ENCODE measurements around the gene SLC22A15. TPM values are rescaled to one million over a fixed set of nuclear protein-coding genes. Genes with fewer than 3 reads are reported as not detected.

Gene SLC22A15
- total RNA-seq, 2 experiments from 2014 or later = 0.08 to 0.22 TPM

- no peak overlapping the region for H3K27ac ChIP-seq (ENCODE audit: low read depth in 1 of 2, low read length in 2 of 2)
- H3K4me3 ChIP-seq (ENCODE audit: low read length) = no peak overlapping the region
- ATAC-seq (ENCODE audit: poor library complexity) (no peak), DNase-seq (no peak)
- H3K27ac Mint-ChIP-seq = no peak overlapping the region
- H3K9me3 ChIP-seq (ENCODE audit: control insufficient read depth in 1 of 2, insufficient read depth in 1 of 2, low read length in 2 of 2) = no peaks in the 10 kb centered on the region
- intact Hi-C loops (cut with DNase I, micrococcal nuclease) = no loop called here
- CTCF ChIA-PET = interaction anchor here (1.0 kb wide), 1 partner anchor 19 kb away, joined by 4 read pairs; no protein-coding TSS in a partner anchor
- no peaks in the 10 kb centered on the region for H3K4me1 Mint-ChIP-seq (ENCODE audit: low read depth)
- no peaks in the 10 kb centered on the region for H3K36me3 Mint-ChIP-seq (ENCODE audit: low read depth)
- no peaks in the 10 kb centered on the region for H3K36me3 ChIP-seq (ENCODE audit: insufficient read depth, low read length)
- H3K4me3 Mint-ChIP-seq = no peak overlapping the region
- POLR2A ChIA-PET = no interaction called here
- peaks cover 3 to 4% of the 10 kb centered on the region in 2 experiments for H3K27me3 ChIP-seq (ENCODE audit: control insufficient read depth in 1 of 2, insufficient read depth in 2 of 2, low read length in 2 of 2)
- H3K27me3 Mint-ChIP-seq = peaks cover 17% of the 10 kb centered on the region
- no peaks in the 10 kb centered on the region for H3K4me1 ChIP-seq (ENCODE audit: insufficient read depth, low read length)
- H3K9me3 Mint-ChIP-seq = no peaks in the 10 kb centered on the region
- no peak for TF ChIP-seq CTCF (IDR thresholded peaks at IDR 0.05)
Measured at GRCh38 chr1:116105996-116106395, 129.7 kb downstream of the SLC22A15 start.

- no peak overlapping the region for H3K4me3 ChIP-seq (ENCODE audit: low read length)
- Mint-ChIP-seq H3K4me1 (ENCODE audit: low read depth) (no peaks in the 10 kb centered on the region), H3K27ac (no peak overlapping the region), H3K9me3 (no peaks in the 10 kb centered on the region), H3K27me3 (peaks cover 17% of the 10 kb centered on the region), H3K36me3 (ENCODE audit: low read depth) (no peaks in the 10 kb centered on the region), H3K4me3 (no peak overlapping the region)
- H3K9me3 ChIP-seq (ENCODE audit: control insufficient read depth in 1 of 2, insufficient read depth in 1 of 2, low read length in 2 of 2) = no peaks in the 10 kb centered on the region
- ATAC-seq (ENCODE audit: poor library complexity) = no peak
- no peak overlapping the region for H3K27ac ChIP-seq (ENCODE audit: low read depth in 1 of 2, low read length in 2 of 2)
- no peak for DNase-seq
- H3K4me1 ChIP-seq (ENCODE audit: insufficient read depth, low read length) = no peaks in the 10 kb centered on the region
- peaks cover 3 to 4% of the 10 kb centered on the region in 2 experiments for H3K27me3 ChIP-seq (ENCODE audit: control insufficient read depth in 1 of 2, insufficient read depth in 2 of 2, low read length in 2 of 2)
- CTCF ChIA-PET = interaction anchor here (1.6 kb wide), 1 partner anchor 8 kb away, joined by 4 read pairs; no protein-coding TSS in a partner anchor
- H3K36me3 ChIP-seq (ENCODE audit: insufficient read depth, low read length) = no peaks in the 10 kb centered on the region
- intact Hi-C loops (cut with DNase I, micrococcal nuclease) = no loop called here
- TF ChIP-seq CTCF (IDR thresholded peaks at IDR 0.05) = no peak
- POLR2A ChIA-PET = no interaction called here
Measured at GRCh38 chr1:116106646-116107045, 130.3 kb downstream of the SLC22A15 start.

- Histone ChIP-seq H3K27me3 (ENCODE audit: control insufficient read depth in 1 of 2, insufficient read depth in 2 of 2, low read length in 2 of 2) (peaks cover 3 to 4% of the 10 kb centered on the region in 2 experiments), H3K9me3 (ENCODE audit: control insufficient read depth in 1 of 2, insufficient read depth in 1 of 2, low read length in 2 of 2) (no peaks in the 10 kb centered on the region), H3K36me3 (ENCODE audit: insufficient read depth, low read length) (no peaks in the 10 kb centered on the region), H3K27ac (ENCODE audit: low read depth in 1 of 2, low read length in 2 of 2) (no peak overlapping the region), H3K4me1 (ENCODE audit: insufficient read depth, low read length) (no peaks in the 10 kb centered on the region), H3K4me3 (ENCODE audit: low read length) (no peak overlapping the region)
- intact Hi-C loops (cut with DNase I, micrococcal nuclease) = no loop called here
- Mint-ChIP-seq H3K27ac (no peak overlapping the region), H3K9me3 (no peaks in the 10 kb centered on the region), H3K27me3 (peaks cover 21% of the 10 kb centered on the region), H3K4me3 (no peak overlapping the region), H3K4me1 (ENCODE audit: low read depth) (no peaks in the 10 kb centered on the region), H3K36me3 (ENCODE audit: low read depth) (no peaks in the 10 kb centered on the region)
- CTCF ChIA-PET = interaction anchor here (1.6 kb wide), 1 partner anchor 9 kb away, joined by 4 read pairs; no protein-coding TSS in a partner anchor
- no peak for DNase-seq
- POLR2A ChIA-PET = no interaction called here
- no peak for ATAC-seq (ENCODE audit: poor library complexity)
- no peak for TF ChIP-seq CTCF (IDR thresholded peaks at IDR 0.05)
Measured at GRCh38 chr1:116107371-116107770, 131.1 kb downstream of the SLC22A15 start.
